Kidney tubule cell (primary cell): ENCODE results near the gene ORC1.
"Not testable (repeated sequence)": the region's sequence is repeated elsewhere in the genome, so short reads cannot be mapped to it uniquely, and the experiment has no call there.

ENCODE experiments used
- DNase-seq: peaks from one replicate; pipeline ENCODE4 v3.0.0-alpha.2; 2018; ENCODE audit warnings: low spot score

Gene ORC1

GRCh38 chr1:52386458-52386857, 17.8 kb downstream of the ORC1 start:
- DNase-seq: no peak

DNA sequence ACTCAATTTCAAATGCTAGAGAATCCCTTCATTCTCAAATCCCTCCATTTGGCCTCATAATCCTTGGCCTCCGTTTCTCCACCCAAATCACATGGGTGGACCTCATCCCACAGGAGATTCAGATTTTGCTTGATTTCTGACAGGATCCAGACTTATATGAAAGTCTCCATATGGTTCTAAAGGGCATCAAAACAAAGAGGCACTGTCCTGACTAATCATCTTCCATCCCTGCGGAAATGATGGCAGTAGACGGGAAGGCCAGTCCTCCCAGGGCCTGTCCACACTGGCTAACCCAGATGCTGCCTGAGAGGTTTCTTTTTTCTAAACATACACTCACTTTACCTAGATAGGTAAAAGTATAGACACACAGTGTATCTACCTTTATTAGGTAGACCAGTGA, 18.8 kb downstream of the ORC1 start:
- DNase-seq: no peak

GRCh38 chr1:52369851-52370250, 34.4 kb downstream of the ORC1 start:
- DNase-seq: not testable (repeated sequence)

DNA sequence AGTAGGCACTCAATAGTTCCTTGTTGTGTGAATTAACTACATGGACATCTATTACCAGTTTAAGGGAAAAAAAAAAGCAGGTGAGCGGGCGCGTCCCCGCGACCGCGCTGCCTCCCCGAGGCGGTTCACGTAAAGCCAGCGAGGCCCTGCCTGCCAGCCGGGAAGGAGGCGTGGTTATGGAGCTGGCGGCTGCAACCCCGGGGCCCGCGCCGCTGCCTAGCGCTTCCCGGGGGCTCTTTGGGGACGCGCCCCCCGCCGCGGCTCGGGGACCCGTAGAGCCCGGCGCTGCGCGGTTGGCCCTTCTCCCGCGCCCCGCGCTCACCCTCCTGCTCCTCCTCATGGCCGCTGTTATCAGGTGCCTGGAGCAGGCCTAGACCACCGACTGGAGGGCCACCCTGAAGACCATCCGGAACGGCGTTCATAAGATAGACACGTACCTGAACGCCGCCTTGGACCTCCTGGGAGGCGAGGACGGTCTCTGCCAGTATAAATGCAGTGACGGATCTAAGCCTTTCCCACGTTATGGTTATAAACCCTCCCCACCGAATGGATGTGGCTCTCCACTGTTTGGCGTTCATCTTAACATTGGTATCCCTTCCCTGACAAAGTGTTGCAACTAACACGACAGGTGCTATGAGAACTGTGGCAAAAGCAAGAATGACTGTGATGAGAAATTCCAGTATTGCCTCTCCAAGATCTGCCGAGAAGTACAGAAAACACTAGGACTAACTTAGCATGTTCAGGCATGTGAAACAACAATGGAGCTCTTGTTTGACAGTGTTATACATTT, 35.6 kb downstream of the ORC1 start:
- DNase-seq: peak; percentile 68

- no peak for DNase-seq
Measured at GRCh38 chr1:52367272-52367671, 37.0 kb downstream of the ORC1 start.

- no peak for DNase-seq
Measured at GRCh38 chr1:52366517-52366827, 37.8 kb downstream of the ORC1 start.

DNA sequence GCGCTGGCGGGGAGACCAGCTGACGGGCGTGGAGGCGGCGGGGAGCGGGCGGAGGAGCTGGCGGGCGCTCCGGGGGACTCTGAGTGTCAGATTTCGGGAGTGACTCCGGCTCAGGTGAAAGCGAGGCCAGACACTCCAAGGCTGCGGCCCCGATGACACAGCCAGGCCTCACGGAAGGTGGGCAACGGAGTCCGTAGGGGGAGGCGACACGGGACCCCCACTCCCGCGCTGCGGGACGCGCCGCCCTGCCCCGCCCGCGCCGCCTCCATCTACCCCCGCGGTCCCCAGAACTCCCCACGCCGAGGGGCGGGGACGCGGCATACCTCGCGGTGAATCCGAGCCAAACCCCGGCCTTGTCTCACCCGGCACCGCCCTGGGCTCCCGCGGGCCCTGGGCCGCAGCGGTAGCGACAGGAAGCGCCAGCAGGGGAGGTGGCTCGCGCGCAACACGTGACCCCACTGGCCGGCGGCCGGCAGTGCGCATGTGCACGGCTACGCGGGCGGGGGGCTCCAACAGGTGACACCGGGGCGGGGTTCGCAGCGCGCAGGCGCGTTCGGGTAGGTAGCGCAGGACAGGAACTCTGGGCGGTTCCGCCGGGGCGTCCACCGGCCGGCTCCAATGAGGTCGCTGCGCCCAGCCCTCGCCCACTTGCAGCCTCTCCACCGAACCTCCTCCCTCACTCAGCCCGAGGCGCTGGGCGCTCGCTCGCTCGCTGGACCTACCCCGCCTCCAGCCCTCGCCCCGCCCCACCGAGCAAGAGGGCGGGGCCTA, 38.3 kb downstream of the ORC1 start, which contains the start of gene CC2D1B:
CC2D1B (minus strand) TSS at position 460 of the 771 bp plus-strand sequence. CDS start 1,585 bp downstream, outside the sequence.
- peak; percentile 99 for DNase-seq

DNA sequence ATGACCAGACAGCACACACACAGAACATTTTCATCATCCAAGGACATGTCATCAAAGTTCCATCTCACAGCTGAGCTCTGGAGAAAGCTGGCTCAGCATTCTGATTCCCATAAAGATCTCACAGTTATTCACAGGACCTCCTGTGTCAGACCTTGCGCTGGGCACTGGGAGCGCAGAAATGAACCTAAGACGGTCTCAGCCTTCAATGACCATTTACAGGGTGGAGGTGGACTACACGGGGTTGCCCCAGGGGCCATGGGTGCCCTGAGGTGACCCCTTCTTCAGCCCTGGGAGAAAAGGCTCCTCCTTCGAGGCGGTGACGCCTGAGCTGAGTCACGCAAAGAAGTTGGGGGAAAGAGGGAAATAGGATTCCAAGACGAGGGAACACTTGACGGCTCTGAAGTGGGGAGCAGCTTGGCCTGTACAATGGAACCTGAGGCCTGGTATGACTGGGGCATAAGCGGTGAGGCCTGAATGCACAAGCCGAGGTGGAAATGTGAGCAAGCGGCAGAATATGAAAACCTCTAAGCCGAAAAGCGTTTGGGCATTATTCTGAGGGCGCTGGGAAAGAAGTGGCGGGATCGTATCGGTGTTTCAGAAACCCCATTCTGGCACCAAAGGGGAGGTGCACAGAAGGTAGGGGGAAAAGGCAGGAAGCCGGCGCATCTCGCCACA, 39.0 kb downstream of the ORC1 start:
- peak; percentile 71 for DNase-seq

GRCh38 chr1:52364235-52364839, 39.9 kb downstream of the ORC1 start:
- DNase-seq: no peak

DNA sequence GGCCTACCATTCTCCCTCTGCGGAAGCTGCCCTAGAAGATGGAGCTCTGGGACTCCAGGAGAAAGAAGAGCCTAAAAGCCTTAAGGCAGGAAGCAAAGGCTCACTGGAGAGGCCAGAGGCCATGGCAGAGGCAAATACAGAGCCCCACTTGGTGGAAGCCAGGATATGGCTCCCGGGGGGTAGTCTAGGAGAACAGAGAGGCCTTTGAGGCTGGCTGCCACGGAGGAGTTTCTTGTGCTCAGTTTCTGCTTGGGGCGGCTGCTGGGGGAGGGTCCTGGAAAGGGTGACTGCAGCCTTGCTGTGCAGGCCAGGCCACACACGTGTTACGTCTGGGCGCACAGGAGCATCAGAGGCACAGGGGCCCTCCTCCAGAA, 43.6 kb downstream of the ORC1 start:
- no peak for DNase-seq

GRCh38 chr1:52359676-52360594, 44.3 kb downstream of the ORC1 start:
- DNase-seq: no peak

DNA sequence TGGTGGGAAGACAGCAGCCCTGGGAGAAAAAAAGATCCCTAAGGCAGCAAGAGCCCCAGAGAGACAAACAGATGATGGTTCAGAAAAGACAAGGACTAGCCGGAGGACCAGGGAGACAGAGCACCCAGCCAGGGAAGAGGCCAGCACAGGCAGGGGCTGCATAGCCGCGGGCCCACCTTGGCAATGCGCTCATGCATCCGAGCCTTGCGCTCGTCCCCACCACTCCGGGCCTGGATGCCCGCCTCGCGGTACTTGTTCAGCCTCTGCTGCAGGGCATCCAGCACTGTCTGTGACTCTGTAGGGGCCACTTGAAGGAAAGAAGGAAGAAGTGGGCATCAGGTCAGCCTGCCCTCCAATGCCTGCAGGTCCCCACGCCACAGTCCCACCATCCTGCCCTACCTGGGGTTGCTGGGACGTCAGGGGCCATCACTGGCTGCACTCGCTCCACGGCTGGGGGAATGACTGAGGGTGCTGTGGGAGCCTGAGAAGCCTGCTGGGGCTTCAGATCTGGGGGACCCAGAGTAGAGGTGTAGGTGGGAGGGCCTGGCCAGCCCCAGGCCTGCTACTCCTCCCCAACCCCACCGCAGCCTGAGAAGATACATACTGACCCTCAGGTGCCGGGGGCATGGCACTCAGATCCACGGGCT, 45.2 kb downstream of the ORC1 start:
- DNase-seq: no peak

DNA sequence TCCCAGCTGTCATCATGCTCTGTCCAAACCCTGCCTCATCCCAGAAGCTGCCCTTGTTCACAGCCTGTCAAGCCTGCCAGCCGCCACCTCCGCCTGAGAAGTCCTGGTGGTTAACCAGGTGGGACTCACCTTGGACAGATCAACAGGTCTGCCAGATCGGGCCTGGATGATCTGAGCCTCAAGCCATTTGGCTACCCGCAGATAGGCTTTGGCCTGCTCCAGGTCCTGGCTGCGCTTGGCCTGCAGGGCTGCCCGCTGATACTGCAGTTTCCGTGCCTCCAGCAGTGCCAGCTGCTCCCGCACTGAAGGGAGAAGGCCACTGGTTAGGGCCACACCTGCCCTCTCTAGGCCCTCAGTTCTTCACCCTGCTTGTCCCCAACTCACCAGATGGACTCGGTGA, 46.8 kb downstream of the ORC1 start:
- no peak for DNase-seq

GRCh38 chr1:52356818-52357355, 47.3 kb downstream of the ORC1 start:
- no peak for DNase-seq

- no peak for DNase-seq
Measured at GRCh38 chr1:52355847-52356505, 48.2 kb downstream of the ORC1 start.

DNA sequence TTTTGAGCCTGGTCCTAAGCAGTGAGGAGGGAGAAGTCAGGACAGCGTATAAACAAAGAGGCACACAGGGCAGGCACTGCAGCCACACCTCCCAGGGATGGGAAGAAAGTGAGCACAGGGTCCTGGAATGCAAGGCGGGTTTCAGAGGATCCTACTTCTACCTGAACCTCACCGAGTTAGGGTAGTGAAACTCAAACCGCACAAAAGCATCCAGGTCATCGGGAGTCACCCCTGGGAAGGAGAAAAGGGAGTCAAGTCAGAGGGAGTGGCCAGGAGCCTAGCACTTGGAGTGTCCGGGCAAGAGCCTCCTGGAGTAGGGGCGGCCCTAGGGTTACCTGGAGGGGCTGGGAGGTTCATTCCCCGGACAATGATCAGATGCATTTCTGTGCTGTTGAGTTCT, 48.8 kb downstream of the ORC1 start:
- DNase-seq: no peak

- DNase-seq: no peak
Measured at GRCh38 chr1:52352690-52353089, 51.5 kb downstream of the ORC1 start.

- peak; percentile 11 for DNase-seq
Measured at GRCh38 chr1:52348704-52349300, 55.4 kb downstream of the ORC1 start.

DNA sequence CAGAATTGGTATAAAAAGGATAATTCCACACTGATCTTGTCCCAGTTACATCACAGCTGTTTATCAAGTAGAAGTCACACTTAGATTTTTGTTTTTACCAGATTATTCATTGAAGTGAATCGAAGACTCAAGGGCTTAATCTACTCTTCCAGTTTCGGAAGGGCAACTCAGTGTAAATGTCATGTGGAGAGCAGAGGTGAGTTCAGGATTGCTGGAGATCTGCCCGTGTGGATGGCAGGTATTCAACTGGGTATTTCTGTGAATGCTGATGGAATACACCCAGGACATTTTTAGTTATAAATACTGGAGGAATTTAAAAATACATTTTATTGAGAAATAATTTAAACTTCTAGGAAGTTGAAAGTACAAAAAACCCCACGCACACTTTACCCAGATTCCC, 57.6 kb downstream of the ORC1 start:
- DNase-seq: no peak

DNA sequence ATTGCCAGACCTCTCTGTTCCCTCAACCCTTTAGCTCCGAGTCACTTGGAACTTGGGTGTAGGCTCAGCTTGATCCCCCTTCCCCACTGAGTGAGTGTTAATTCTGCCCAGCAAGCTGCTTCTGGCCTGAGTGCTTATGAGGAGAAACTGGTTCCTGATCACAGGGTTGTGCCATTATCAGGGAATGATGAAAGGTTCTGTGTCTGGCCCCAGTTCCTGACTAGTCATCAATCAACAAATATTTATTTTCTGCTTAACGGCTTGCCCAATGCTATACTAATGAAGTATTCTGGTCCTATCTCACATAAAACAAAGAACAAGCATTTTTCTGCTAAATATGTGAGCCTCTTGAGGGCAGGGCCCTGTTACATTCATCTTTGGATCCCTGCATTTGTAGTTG, 59.0 kb downstream of the ORC1 start:
- no peak for DNase-seq
